Progenitor cell of endocrine pancreas (in vitro differentiated cells): ENCODE data around the gene MYO7A. TPM values are rescaled to one million over a fixed set of nuclear protein-coding genes. Genes with fewer than 3 reads are reported as not detected.

Source experiments
- DNase-seq: peaks from one replicate; pipeline ENCODE4 v3.0.0; 2021; ENCODE audit warnings: low spot score; ENCODE audit not compliant: unreplicated experiment
- H3K27ac Mint-ChIP-seq: 2 replicates; pipeline ENCODE4 v1.8.0; 2021; ENCODE audit warnings: mild to moderate bottlenecking, moderate library complexity, mixed read lengths
- H3K27me3 Mint-ChIP-seq: 2 replicates; pipeline ENCODE4 v1.8.0; 2021; ENCODE audit warnings: mixed read lengths
- H3K36me3 Mint-ChIP-seq: 2 replicates; pipeline ENCODE4 v1.8.0; 2022; ENCODE audit warnings: mixed read lengths; ENCODE audit not compliant: insufficient read depth
- H3K4me1 Mint-ChIP-seq: 2 replicates; pipeline ENCODE4 v1.8.0; 2021; ENCODE audit warnings: low read depth, mixed read lengths
- H3K4me3 Mint-ChIP-seq: 2 replicates; pipeline ENCODE4 v1.8.0; 2021; ENCODE audit warnings: low read depth, mild to moderate bottlenecking, moderate library complexity, mixed read lengths
- H3K9me3 Mint-ChIP-seq: 2 replicates; pipeline ENCODE4 v1.8.0; 2021; ENCODE audit warnings: low read depth, mixed read lengths
- CTCF ChIP-seq: fragments of 200-600 bp; sonication (generic); IDR thresholded peaks from one replicate; pipeline ENCODE4 v1.5.0; 2021; ENCODE audit warnings: antibody characterized with exemption, mild to moderate bottlenecking; ENCODE audit not compliant: unreplicated experiment
- total RNA-seq: library from RNA; stranded (reverse); gene quantifications from 2 replicates; pipeline ENCODE4 v1.2.1, GENCODE V29; 2021

The MYO7A gene
- total RNA-seq, 1 donor from 2014 or later: 5.7 TPM

DNA sequence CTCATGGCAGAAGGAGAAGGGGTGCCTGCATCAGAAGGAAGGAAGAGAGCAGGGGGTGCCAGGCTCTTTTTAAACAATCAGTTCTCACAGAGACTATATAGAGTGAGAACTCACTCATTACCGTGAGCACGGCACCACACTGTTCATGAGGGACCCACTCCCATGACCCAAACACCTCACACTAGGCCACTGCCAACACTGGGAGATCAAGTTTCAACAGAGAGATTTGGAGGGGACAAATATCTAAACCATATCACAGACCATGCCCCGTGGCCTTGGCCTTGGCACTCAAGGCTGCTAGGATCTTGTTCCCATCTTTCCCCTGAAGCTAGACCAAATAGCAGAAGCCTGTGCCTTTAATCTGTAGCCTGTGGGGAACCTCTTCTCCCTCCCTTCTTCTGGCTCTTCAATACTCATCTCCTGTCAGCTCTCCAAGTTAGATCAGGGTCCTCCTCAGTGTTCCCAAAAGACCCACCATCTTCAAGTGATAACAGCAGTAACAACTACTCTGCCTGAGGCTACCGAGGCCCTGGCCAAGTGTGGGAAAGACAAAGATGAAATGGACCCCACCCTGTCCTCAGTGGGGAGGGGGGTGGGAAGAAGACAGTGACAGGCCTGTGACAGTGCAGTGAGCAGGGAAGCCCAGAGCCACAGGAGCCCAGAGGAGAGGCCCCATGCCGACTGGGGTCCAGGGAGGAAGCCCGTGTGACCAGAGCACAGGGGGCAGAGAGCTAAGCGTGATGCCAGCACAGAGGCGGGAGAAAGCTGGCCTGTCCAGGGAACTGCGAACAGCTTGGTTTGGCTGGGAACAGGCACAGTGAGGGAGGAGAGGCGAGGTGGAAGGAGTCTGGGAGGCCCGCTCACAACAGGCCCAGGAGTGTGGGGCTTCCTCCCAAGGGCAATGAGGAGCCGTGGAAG is 72.6 kb downstream of the MYO7A start:
- no peak for TF ChIP-seq CTCF
- Mint-ChIP-seq H3K4me1 (no peaks in the 10 kb centered on the region), H3K4me3 (no peak overlapping the region), H3K27me3 (peaks cover 4% of the 10 kb centered on the region), H3K9me3 (no peaks in the 10 kb centered on the region), H3K27ac (no peak overlapping the region), H3K36me3 (no peaks in the 10 kb centered on the region)
- no peak for DNase-seq

GRCh38 chr11:77201370-77201769 is 73.3 kb downstream of the MYO7A start:
- DNase-seq: no peak
- no peak overlapping the region for H3K4me3 Mint-ChIP-seq
- TF ChIP-seq CTCF: no peak
- H3K27ac Mint-ChIP-seq: no peak overlapping the region
- H3K36me3 Mint-ChIP-seq: no peaks in the 10 kb centered on the region
- H3K9me3 Mint-ChIP-seq: no peaks in the 10 kb centered on the region
- H3K27me3 Mint-ChIP-seq: peaks cover 4% of the 10 kb centered on the region
- H3K4me1 Mint-ChIP-seq: no peaks in the 10 kb centered on the region

- DNase-seq: no peak
- Mint-ChIP-seq H3K27me3 (peaks cover 4% of the 10 kb centered on the region), H3K4me1 (no peaks in the 10 kb centered on the region)
Measured at GRCh38 chr11:77201991-77202841, 74.2 kb downstream of the MYO7A start.

GRCh38 chr11:77202941-77203900 is 75.2 kb downstream of the MYO7A start:
- no peak overlapping the region for H3K4me3 Mint-ChIP-seq
- no peaks in the 10 kb centered on the region for H3K9me3 Mint-ChIP-seq
- H3K27ac Mint-ChIP-seq: peak overlapping the region; percentile 69
- no peak for DNase-seq
- H3K36me3 Mint-ChIP-seq: no peaks in the 10 kb centered on the region
- TF ChIP-seq CTCF: no peak
- peaks cover 4% of the 10 kb centered on the region for H3K27me3 Mint-ChIP-seq
- no peaks in the 10 kb centered on the region for H3K4me1 Mint-ChIP-seq

More at GRCh38 chr11:77201991-77202841, 74.2 kb downstream of the MYO7A start:
- Mint-ChIP-seq H3K36me3 (no peaks in the 10 kb centered on the region), H3K4me3 (no peak overlapping the region), H3K9me3 (no peaks in the 10 kb centered on the region), H3K27ac (no peak overlapping the region)
- TF ChIP-seq CTCF: no peak
